Panc1 (cell line): ENCODE measurements around the gene CAMKMT.

Experiments
- CTCF ChIP-seq: fragments of 450-650 bp; IDR thresholded peaks from 2 replicates; pipeline ENCODE4 v1.5.1; 2017; ENCODE audit warnings: mild to moderate bottlenecking
- POLR2AphosphoS5 ChIP-seq: IDR thresholded peaks from 2 replicates; pipeline ENCODE4 v1.6.1; 2012; ENCODE audit warnings: mild to moderate bottlenecking, low read depth, low read length, moderate library complexity
- TF ChIP-seq, protein P1 (sequence below), 2 experiments: IDR thresholded peaks; 2 replicates each; pipeline ENCODE4 v1.6.1; 2011 to 2012; ENCODE audit warnings: low read depth in 2 of 2, control low read depth in 1 of 2, low read length in 1 of 2, mild to moderate bottlenecking in 1 of 2, moderate library complexity in 1 of 2; ENCODE audit not compliant: insufficient read depth in 1 of 2

DNA sequence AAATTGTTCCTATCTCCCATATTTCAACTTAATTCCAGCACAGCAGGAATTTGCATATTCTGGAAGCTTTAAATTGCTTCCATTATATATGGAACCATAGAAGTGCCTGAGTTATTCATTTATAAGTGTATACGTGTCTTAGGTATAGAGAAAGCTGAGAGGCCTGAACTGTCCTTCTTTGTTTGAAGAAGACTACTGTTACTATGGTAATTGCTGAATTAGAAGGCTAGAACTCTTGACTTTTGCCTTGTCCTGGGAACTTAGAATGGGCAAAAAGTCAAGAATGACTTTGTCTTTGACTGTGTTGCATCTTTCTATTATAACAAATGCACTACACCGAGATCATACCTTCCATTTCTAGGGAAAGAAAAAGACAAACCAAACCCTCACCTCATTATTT is 15.7 kb downstream of the CAMKMT start:
- TF ChIP-seq, protein P1, sequence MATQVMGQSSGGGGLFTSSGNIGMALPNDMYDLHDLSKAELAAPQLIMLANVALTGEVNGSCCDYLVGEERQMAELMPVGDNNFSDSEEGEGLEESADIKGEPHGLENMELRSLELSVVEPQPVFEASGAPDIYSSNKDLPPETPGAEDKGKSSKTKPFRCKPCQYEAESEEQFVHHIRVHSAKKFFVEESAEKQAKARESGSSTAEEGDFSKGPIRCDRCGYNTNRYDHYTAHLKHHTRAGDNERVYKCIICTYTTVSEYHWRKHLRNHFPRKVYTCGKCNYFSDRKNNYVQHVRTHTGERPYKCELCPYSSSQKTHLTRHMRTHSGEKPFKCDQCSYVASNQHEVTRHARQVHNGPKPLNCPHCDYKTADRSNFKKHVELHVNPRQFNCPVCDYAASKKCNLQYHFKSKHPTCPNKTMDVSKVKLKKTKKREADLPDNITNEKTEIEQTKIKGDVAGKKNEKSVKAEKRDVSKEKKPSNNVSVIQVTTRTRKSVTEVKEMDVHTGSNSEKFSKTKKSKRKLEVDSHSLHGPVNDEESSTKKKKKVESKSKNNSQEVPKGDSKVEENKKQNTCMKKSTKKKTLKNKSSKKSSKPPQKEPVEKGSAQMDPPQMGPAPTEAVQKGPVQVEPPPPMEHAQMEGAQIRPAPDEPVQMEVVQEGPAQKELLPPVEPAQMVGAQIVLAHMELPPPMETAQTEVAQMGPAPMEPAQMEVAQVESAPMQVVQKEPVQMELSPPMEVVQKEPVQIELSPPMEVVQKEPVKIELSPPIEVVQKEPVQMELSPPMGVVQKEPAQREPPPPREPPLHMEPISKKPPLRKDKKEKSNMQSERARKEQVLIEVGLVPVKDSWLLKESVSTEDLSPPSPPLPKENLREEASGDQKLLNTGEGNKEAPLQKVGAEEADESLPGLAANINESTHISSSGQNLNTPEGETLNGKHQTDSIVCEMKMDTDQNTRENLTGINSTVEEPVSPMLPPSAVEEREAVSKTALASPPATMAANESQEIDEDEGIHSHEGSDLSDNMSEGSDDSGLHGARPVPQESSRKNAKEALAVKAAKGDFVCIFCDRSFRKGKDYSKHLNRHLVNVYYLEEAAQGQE (IDR thresholded peaks at IDR 0.05; ENCODE audit: insufficient read depth in 1 of 2, low read depth in 2 of 2, low read length in 1 of 2): no peak
- TF ChIP-seq CTCF (no peak), POLR2AphosphoS5 (no peak)
